T-helper 22 cell (primary cell): ENCODE results near the gene STX18.

ENCODE experiments used
- DNase-seq: peaks from one replicate; pipeline ENCODE4 v3.0.0-alpha.2; 2020; ENCODE audit warnings: low read depth

Gene STX18

DNA sequence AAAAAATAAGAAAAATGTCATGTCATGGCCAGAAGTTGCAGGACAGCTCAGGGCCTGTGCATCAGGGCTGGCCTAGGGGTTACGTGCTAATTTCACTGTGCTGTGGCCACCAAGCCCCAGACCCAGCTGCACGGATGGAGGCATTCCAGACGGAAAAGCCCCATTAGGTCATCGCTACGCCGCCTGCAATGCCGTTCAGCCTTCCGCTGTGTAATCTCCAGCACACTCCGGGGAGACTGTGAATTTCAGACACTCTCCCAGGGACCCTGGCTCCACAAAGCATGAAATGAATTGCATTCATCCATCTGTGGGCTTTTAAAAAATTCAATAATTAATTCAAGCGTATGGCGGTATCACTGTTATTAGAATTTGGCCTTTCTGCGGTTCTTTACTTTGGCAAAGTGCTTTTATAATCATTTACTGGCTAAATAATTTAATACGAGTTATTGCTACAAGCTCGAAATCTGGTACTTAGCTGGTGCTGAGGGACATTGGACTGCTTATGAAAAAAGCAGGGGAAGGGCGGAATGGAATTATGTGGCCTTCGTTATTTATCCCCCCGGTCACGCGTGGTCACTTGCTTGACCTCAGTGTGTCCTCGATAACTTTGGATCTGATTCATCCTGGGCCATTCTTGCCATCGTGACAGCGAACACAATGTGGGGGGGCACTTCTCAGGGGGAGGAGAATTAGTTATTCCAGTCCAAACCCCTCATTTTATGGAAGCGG is 164.0 kb downstream of the STX18 start:
- no peak for DNase-seq

DNA sequence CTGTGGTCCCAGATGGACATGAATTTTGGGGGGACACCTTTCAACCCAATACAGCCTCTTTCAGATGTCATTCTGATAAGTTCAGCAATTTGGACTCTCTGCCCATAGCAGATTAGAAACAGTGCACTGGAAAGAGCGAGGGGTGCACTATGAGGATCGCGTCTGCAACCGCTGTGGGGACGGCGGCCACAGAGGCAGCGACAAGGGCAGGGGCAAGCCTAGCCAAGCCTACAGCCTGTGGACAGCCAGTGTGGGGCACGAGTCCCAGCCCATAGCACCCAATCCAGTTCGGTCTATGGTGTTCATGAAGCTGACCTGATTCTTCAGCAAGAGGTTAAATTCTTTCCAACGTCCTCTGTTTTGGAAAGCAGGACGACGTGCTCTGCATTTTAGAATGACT is 164.7 kb downstream of the STX18 start:
- no peak for DNase-seq

DNA sequence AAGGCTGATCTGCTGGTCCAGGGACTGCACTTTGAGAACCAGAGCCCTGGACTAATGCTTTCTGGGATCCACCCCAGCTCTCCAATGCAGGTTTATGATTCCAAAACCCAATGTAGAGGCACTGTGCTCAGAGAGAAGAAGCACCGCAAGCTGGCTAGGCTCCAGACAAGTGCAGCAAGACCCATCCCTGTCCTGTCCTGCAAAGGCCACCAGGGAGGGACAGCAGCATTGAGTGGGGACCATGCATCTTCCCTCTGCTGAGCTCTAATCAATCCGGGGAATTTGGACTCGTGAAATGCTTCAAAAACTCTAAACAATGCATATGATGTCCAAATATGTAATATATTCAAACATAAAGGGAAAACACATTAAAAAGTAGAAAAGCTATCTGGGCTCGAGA is 165.8 kb downstream of the STX18 start:
- no peak for DNase-seq

DNA sequence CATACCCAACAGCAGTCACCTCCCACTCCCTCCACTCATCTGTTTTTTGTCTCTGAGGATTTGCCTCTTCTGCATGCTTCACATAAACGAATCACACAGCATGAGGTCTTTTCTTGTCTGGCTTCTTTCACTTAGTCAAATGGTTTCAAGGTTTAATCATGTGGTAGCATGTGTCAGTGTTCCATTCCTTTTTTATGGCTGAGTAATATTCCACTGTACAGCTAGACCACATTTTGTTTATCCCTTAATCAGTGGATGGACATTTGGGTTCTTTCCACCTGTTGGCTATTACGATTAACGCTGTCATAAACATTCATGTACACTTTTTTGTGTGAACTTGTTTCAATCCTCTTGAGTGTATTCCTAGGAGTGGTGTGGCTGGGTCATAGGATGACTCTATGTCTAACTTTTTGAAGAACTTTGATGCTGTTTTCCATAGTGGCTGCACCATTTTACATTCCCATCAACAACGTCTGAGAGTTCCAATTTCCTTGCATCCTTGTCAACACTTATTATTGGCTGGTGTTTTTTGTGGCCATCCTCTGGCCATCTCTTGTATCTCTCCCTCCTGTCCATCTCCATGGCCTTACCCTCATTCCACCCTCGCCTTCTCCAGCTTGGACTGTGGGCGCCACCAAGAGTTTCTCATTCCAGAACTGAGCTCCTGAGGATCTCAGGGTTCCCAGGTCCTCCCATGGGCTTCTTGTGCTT is 167.3 kb downstream of the STX18 start:
- no peak for DNase-seq
